ENCODE results near the gene TNS4. TPM values are rescaled to one million over a fixed set of nuclear protein-coding genes. Genes with fewer than 3 reads are reported as not detected.
A peak's percentile ranks its signal among the peaks of the same experiment; 100 is the strongest.

Gene TNS4
- total and polyA plus RNA-seq, 9 of the 15 experiments (the other 6 are each of a cell fraction or from before 2014, with no cell fraction given), result 0.04 to 0.73 (median 0.24) TPM; not detected in 1

DNA sequence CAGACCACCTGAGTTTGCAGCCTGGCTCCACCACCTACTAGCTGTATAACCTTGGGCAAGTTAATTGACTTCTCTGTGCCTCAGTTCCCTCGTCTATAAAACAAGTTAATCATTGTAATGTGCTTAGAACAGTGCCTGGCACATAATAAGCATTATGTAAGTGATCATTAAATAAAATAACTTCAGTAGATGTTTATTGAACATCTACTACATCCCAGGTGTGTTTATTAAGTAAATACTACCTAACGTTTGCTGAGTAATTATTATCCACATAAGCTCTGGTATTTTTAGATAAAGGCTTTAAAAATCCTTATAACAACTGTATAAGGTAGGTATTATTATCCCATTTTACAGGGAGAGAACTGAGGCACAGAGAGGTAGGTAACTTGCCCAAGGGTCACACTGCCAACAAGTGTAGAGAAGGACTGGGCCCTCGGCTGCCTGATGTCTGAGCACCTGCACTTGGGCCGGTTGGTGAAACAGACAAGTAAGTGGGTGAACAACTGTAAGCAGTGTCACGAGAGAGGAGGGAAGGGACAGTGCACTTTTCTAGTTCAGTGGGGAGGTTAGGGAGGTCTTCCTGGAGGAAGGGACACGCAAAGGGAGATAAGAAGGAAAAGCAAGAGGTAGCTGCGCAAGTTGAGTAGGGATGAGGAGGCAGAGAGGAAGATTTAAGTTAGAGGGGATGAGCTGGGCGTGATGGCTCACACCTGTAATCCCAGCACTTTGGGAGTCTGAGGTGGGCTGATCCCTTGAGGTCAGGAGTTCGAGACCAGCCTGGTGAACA lies 4.6 kb downstream of the TNS4 start:
- DNase-seq (ENCODE audit: extremely low read depth in 1 of 4, low spot score in 3 of 4), result no peak
- H3K9me1 ChIP-seq (ENCODE audit: control insufficient read depth, insufficient read depth, low read length), result peaks cover 4% of the 10 kb centered on the region
- no peaks in the 10 kb centered on the region for H3K36me3 ChIP-seq (ENCODE audit: control insufficient read depth, insufficient read depth, low read length)
- no peak overlapping the region for H3K9ac ChIP-seq (ENCODE audit: insufficient read depth in 1 of 2, low read depth in 2 of 2, low read length in 2 of 2)
- no peaks in the 10 kb centered on the region for H3K27me3 ChIP-seq (ENCODE audit: control insufficient read depth in 2 of 2, insufficient read depth in 2 of 2, low read length in 2 of 2)
- CTCF ChIA-PET (ENCODE audit: low intra/inter-chr PET ratio), result no interaction called here
- no peak for ATAC-seq
- H3K79me2 ChIP-seq (ENCODE audit: control insufficient read depth, insufficient read depth, low read length), result no peaks in the 10 kb centered on the region
- no peak overlapping the region for H3K4me3 ChIP-seq
- FAIRE-seq, result no peak
- H3K4me1 ChIP-seq (replicated peaks in 1 of 2; ENCODE audit: control insufficient read depth in 2 of 2, insufficient read depth in 2 of 2, low read length in 2 of 2), result peaks cover 0 to 15% of the 10 kb centered on the region in 2 experiments; a peak in 2 of 5 replicates
- no peak overlapping the region for H3K27ac ChIP-seq (ENCODE audit: extremely low read depth, low read depth, low read length)
- H3K4me2 ChIP-seq (ENCODE audit: insufficient read depth, low read length), result no peak overlapping the region
- BruUV-seq (replicated peaks), result no TSS peak
- H4K20me1 ChIP-seq (replicated peaks; ENCODE audit: control insufficient read depth, insufficient read depth, low read length), result no peaks in the 10 kb centered on the region
- in situ Hi-C loops (cut with MboI) (no loop called here), intact Hi-C loops (cut with micrococcal nuclease) (no loop called here)
- H2AFZ ChIP-seq (ENCODE audit: low read depth, low read length), result no peak overlapping the region
- POLR2A ChIA-PET, result interaction anchor here (0.6 to 1.2 kb wide), 5 partner anchors 21 to 79 kb away, joined by 3 to 4 read pairs (median 3); partner anchors contain the start of gene TOP2A
- TF ChIP-seq CHD1 (IDR thresholded peaks at IDR 0.05; ENCODE audit: low read length) (no peak), HDAC2 (IDR thresholded peaks at IDR 0.05) (0 out of 2 replicates have a peak, but pooled peaks have one; percentile 35), GTF2A2 (tag; IDR thresholded peaks at IDR 0.05) (no peak), CREM (IDR thresholded peaks at IDR 0.05; ENCODE audit: low read depth) (no peak), PURB (CRISPR knock-in tag; IDR thresholded peaks at IDR 0.05; ENCODE audit: low read depth) (no peak), XRCC4 (IDR thresholded peaks at IDR 0.05; ENCODE audit: extremely low read depth, insufficient read depth, insufficient read length) (no peak), ZNF436 (CRISPR knock-in tag; IDR thresholded peaks at IDR 0.05) (peak; percentile 18; the same call in 1 of the 2 replicates), ZFP36 (IDR thresholded peaks at IDR 0.05; ENCODE audit: low read depth, low read length, partially characterized antibody) (peak; percentile 81), BCOR (IDR thresholded peaks at IDR 0.05) (peak; percentile 58)
- TF ChIP-seq, protein P1, sequence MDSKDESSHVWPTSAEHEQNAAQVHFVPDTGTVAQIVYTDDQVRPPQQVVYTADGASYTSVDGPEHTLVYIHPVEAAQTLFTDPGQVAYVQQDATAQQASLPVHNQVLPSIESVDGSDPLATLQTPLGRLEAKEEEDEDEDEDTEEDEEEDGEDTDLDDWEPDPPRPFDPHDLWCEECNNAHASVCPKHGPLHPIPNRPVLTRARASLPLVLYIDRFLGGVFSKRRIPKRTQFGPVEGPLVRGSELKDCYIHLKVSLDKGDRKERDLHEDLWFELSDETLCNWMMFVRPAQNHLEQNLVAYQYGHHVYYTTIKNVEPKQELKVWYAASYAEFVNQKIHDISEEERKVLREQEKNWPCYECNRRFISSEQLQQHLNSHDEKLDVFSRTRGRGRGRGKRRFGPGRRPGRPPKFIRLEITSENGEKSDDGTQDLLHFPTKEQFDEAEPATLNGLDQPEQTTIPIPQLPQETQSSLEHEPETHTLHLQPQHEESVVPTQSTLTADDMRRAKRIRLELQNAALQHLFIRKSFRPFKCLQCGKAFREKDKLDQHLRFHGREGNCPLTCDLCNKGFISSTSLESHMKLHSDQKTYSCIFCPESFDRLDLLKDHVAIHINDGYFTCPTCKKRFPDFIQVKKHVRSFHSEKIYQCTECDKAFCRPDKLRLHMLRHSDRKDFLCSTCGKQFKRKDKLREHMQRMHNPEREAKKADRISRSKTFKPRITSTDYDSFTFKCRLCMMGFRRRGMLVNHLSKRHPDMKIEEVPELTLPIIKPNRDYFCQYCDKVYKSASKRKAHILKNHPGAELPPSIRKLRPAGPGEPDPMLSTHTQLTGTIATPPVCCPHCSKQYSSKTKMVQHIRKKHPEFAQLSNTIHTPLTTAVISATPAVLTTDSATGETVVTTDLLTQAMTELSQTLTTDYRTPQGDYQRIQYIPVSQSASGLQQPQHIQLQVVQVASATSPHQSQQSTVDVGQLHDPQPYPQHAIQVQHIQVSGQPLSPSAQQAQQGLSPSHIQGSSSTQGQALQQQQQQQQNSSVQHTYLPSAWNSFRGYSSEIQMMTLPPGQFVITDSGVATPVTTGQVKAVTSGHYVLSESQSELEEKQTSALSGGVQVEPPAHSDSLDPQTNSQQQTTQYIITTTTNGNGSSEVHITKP (IDR thresholded peaks at IDR 0.05; ENCODE audit: partially characterized antibody), result peak; percentile 37
- TF ChIP-seq, protein P2, sequence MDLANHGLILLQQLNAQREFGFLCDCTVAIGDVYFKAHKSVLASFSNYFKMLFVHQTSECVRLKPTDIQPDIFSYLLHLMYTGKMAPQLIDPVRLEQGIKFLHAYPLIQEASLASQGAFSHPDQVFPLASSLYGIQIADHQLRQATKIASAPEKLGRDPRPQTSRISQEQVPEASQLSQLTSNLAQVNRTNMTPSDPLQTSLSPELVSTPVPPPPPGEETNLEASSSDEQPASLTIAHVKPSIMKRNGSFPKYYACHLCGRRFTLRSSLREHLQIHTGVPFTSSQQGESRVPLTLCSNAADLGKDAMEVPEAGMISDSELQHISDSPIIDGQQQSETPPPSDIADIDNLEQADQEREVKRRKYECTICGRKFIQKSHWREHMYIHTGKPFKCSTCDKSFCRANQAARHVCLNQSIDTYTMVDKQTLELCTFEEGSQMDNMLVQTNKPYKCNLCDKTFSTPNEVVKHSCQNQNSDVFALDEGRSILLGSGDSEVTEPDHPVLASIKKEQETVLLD (IDR thresholded peaks at IDR 0.05), result no peak
- 55% methylated on average over 9 of the region's 9 CpGs for WGBS (ENCODE audit: insufficient coverage, low coverage, missing lambda C conversion rate)
- no peaks in the 10 kb centered on the region for H3K9me3 ChIP-seq (replicated peaks; ENCODE audit: control insufficient read depth, insufficient read depth, low read depth, low read length)

Measured in K562 (cell line).